ENCODE measurements around the gene CNOT1.

- TF ChIP-seq EZH2 (IDR thresholded peaks at IDR 0.05; ENCODE audit: borderline replicate concordance, low read length): no peak
- no peak for TF ChIP-seq CTCF (conservative IDR thresholded peaks at IDR 0.05 in 1 of 2, IDR thresholded peaks at IDR 0.05 in 1 of 2; ENCODE audit: extremely low read depth in 1 of 2, insufficient read depth in 1 of 2, low read depth in 1 of 2, low read length in 2 of 2)
Measured at GRCh38 chr16:58474296-58474695, 155.3 kb downstream of the CNOT1 start.
